HS-27A (cell line): Measurements from ENCODE around the gene LIMK2.
"Not testable (repeated sequence)": the region's sequence is repeated elsewhere in the genome, so short reads cannot be mapped to it uniquely, and the experiment has no call there.

Experiments
- DNase-seq: peaks from one replicate; pipeline ENCODE4 v3.0.0-alpha.2; 2012; ENCODE audit warnings: low read depth, missing footprints

The LIMK2 gene

DNA sequence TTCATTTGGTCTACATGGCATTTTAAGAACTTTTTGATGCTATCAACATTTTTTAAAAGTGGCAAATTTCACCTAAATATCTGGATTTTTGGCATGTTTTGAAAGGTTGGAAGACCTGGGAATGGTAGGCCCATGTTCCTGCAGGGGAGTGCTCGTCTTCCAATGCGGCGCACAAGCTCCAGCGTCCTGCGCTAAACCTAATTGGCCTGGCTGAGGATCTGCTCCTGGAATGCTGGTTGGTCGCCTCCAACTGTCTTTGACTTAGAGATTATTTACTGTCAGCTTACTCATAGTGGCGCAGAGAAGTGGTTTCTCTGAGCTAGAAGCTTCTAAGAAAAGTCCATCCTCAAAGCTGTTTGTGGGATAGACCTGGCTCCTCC is 626 bp upstream of the LIMK2 start:
- DNase-seq = no peak

DNA sequence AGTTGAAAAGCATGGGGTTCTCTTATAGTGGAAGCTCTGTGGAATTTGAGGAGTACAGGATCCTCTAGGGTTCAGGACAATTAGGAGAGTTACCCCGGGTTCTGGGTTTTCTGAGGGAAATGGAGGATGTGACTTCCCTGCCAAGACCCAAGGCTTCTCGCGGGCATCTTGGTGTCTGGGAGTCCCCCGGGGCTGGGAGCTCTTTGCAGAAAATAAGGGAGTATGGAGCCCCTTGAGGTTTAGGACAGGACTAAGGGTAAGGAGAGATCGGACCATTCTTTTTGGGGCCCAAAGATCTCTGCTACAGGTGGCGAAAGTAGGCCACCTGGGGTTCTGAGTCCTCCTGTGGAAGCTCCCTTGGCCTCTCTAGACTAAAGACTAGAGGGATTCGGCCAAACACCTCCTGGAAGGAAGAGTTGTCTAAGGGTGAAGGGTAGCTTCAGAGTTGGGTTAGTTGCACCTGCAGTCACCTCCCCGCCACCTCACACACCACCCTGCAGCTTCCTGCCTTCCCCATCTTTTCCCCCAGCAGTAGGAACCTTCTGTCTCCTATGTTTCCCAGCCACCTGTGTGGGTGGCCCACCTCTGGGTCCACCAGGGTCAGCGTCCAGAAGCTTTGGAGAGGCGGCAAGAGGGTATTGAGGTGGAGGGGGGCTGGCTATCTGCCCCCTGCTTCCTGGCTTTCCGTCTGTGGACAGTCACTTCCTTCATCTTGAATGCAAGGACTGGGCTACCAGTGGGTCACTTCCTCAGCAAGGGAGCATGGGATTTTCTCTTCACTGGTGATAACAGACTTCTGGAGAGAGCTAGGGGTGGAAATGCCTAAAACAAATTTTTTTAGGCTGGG is 908 bp downstream of the LIMK2 start:
- no peak for DNase-seq

DNA sequence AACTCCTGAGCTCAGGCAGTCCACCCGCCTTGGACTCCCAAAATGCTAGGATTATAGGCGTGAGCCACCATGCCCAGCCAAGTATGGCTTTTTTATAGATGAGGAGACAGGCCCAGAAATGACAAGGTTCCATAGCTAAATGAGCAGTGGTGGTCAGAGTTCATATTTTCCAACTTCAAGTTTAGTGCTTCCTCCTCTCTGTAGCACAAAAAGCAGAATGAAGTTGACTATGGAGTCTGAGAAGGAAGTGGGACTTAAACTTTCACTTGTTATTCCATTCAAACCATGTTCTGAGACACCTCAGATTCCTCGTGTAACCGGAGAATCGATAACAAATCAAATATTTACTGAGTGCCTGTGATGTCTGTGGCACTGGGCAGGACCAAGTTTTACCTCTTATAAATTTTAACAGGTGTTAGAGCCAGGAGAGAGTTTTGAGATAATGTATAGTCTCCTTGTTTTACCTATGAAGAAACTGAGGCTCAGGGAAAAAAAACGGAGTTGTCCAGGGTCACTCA is 3.0 kb downstream of the LIMK2 start:
- DNase-seq = no peak

- no peak for DNase-seq
Measured at GRCh38 chr22:31218565-31219262, 6.6 kb downstream of the LIMK2 start.

- DNase-seq = no peak
Measured at GRCh38 chr22:31221084-31221483, 9.0 kb downstream of the LIMK2 start.

DNA sequence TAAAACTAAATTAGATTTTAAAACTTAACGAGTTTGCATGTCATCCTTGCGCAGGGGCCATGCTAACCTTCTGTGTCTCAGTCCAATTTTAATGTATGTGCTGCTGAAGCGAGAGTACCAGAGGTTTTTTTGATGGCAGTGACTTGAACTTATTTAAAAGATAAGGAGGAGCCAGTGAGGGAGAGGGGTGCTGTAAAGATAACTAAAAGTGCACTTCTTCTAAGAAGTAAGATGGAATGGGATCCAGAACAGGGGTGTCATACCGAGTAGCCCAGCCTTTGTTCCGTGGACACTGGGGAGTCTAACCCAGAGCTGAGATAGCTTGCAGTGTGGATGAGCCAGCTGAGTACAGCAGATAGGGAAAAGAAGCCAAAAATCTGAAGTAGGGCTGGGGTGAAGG is 10.6 kb downstream of the LIMK2 start:
- no peak for DNase-seq

GRCh38 chr22:31223786-31224191 is 11.7 kb downstream of the LIMK2 start:
- no peak for DNase-seq

- DNase-seq = not testable (repeated sequence)
Measured at GRCh38 chr22:31224691-31225090, 12.6 kb downstream of the LIMK2 start.

- DNase-seq = no peak
Measured at GRCh38 chr22:31227186-31227585, 15.1 kb downstream of the LIMK2 start.

DNA sequence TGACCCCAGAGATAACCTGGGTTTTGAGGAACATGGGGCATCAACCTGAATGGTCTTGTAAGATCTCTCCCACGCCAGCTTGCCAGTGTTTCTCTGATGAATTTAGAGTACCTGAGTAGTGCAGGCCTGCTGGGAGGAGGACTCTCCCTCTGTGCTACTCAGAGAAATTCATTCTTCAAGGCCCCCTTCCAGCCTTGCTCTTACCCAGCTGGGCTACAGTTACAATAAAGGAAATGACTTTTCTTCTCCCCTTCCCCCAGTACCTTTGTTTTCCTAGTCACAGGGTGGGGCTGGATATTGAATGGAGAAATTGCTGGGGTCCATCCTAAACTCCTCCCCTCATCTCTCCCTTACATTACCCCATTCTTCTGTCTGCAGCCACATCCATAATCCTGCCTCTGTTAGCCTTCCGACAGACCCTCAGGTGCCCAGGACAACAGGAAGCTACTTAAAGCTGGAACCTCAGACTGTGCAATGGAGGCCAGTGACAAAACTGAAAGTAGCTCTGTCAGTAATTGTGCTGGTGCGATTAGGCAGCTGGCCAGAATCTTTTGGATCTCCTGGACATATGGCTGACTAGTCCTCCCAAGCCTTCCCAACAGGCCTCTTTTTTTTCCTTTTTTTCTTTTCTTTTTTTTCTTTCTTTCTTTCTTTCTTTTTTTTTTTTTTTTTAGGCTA is 17.4 kb downstream of the LIMK2 start:
- no peak for DNase-seq

- no peak for DNase-seq
Measured at GRCh38 chr22:31230155-31230870, 18.2 kb downstream of the LIMK2 start.

DNA sequence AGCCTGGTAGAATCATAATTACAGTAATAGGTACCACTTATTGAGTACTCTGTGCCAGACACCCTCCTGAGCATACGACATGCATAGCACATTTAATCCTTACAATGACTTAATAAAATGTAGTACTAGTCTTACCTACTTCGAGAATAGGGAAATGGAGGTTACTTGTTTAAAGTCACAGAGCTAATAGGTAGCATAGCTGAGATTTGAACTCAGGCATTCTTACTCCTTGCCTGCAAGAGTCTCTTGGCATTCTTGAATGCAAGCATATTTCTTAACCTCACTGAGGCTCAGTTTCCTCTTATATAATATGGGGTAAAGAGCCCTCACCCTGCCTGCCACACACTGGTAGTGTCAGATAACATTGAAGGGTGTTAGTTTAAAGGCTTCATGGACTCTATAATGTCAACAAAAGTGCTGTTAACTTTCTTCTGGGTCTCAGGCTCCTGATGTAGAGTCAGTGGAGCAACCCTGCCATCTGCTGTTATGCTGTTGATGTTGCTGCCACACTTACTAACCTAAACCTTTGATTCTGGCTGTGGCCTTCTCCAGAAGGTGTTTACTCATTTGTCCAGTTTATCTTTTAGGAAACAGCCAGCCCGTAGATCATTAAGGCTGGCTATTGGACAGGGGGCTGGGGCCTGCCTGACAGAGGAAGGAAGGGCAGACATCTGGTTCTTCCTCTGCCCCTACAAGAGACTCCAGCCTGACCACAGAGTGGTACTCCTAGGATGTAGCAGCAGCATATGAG is 18.9 kb downstream of the LIMK2 start:
- DNase-seq = no peak

DNA sequence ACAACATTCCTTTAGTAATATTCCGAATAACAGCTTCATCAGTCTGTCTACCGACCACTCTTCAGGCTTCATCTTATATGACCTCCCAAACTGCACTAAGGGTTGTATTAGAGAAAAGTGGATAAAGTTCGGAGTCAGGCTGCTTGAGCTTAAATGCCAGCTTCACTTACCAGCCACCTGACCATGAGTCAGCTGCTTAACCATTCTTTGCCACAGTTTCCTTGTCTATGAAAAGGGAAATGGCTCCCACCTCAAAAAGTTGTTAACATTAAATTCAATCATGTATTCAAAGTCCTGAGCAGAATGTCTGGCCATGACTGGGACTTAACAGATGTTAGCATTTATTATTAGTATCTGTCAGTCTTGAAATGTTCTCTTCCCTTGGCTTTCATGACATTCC is 20.9 kb downstream of the LIMK2 start:
- DNase-seq = no peak

GRCh38 chr22:31235081-31235480 is 23.0 kb downstream of the LIMK2 start:
- DNase-seq = no peak

GRCh38 chr22:31236044-31236443 is 23.9 kb downstream of the LIMK2 start:
- DNase-seq = not testable (repeated sequence)

- DNase-seq = no peak
Measured at GRCh38 chr22:31238057-31238456, 26.0 kb downstream of the LIMK2 start.

DNA sequence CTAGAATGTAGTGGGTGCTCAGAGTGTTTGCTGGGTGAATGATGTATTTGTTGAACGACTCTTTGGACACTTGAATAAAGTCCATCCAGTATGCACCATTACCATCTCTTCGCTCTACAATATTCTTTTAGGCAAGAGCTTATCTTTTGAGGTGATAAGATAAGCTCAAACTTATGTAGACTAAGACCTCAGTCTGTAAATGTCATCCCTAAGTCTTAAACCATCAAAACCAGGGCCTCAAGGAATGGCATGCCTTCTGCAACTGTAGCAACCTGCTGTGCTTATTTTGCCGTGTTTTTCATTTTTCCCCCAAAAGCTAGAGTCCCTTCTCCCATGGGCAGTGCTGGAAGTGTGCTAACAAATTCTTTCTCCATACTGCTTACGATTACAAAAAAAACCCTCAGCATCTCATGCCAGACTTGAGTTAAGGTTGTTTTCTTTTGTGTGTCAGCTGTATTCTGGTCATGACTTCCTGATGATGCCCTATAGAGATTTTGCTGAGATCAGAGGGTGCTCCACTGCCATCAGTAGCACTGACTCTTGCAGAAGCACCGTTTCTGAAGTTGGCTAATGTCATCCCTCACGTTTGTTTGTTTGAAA is 27.8 kb downstream of the LIMK2 start:
- DNase-seq = no peak

DNA sequence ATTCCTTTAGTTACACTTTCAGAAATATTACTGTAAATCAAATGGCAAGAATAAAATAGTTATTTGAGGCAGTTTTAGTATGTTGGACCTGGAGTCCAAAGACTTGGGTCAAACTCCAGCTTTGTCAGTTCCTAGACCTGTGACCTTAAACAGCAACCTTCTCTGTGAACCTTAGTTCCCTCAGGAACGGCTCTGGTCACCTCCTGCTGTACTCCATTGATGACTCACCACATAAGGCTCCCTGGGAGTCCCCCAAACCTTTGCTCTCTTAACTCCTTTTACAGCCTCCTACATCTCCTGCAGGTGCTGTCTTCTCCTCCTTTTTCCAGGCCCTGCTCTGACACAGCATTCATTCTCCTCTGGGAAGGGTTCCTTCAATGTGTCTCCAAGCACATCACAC is 29.1 kb downstream of the LIMK2 start:
- DNase-seq = no peak

GRCh38 chr22:31241936-31242335 is 29.8 kb downstream of the LIMK2 start:
- peak; percentile 34 for DNase-seq

GRCh38 chr22:31243339-31244045 is 31.4 kb downstream of the LIMK2 start:
- no peak for DNase-seq
